Measurements from ENCODE around the gene WFDC10B.
"Not testable (repeated sequence)": the region's sequence is repeated elsewhere in the genome, so short reads cannot be mapped to it uniquely, and the experiment has no call there.

- not testable (repeated sequence) for TF ChIP-seq TAF1 (conservative IDR thresholded peaks at IDR 0.05); RAD21 (IDR thresholded peaks at IDR 0.05); ATF3 (IDR thresholded peaks at IDR 0.05); CTCF (IDR thresholded peaks at IDR 0.05; ENCODE audit: low read depth, low read length, missing input control); ZBTB33 (IDR thresholded peaks at IDR 0.05); SP1 (IDR thresholded peaks at IDR 0.05); EGR1 (IDR thresholded peaks at IDR 0.05; ENCODE audit: low read depth in 2 of 2); HNF4G (IDR thresholded peaks at IDR 0.05)
Observed at GRCh38 chr20:45693346-45693745, 11.5 kb downstream of the WFDC10B start.
